IPS DF 4.7 (cell line): ENCODE data around the gene IQSEC3.

Experiments used
- DNase-seq: peaks from one replicate; pipeline ENCODE4 v3.0.0-alpha.2; 2013; ENCODE audit warnings: low spot score; ENCODE audit errors: extremely low read depth

IQSEC3 gene

DNA sequence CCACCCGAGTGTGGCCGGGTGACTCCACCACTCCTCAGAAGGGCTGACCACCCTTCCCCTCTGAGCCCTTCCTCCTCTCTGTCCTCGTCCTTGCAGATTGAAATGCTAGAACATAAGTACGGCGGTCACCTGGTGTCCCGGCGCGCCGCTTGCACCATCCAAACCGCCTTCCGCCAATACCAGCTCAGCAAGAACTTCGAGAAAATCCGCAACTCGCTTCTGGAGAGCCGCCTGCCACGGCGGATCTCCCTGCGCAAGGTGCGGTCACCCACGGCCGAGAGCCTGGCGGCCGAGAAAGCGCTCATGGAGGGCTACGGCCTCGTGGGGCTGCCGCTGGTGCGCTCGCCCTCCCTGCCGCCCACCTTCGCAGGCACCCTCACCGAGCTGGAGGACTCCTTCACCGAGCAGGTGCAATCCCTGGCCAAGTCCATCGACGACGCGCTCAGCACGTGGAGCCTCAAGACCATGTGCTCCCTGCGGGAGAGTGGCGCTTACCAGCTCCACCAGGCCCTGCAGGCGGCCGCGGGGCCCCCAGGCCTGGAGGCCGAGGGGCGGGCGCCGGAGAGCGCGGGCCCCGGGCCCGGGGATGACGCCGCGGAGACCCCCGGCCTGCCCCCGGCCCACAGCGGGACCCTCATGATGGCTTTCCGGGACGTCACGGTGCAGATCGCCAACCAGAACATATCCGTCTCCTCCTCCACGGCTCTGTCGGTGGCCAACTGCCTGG lies 71.8 kb downstream of the IQSEC3 start:
- no peak for DNase-seq

- DNase-seq = no peak
Observed at GRCh38 chr12:138898-139534, 72.4 kb downstream of the IQSEC3 start.

DNA sequence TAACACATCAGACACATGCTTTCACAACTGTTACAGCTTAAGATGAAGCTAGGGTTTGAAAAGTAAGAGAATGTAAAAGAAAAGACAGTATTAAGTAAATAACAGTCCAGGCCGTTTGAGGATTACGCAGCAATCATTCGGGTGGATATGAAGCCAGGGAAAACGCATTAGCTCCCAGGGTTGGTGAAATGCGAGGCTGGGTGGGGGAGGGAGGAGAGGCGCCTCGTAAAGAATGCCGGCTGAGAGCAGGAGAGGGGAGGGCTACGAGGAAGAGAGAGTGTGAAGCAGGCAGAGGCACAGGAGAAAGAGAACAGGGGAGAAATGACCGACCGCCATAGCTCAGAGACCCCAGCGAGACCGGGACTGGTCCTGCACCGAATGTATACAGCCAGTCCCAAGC lies 73.0 kb downstream of the IQSEC3 start:
- DNase-seq = no peak

DNA sequence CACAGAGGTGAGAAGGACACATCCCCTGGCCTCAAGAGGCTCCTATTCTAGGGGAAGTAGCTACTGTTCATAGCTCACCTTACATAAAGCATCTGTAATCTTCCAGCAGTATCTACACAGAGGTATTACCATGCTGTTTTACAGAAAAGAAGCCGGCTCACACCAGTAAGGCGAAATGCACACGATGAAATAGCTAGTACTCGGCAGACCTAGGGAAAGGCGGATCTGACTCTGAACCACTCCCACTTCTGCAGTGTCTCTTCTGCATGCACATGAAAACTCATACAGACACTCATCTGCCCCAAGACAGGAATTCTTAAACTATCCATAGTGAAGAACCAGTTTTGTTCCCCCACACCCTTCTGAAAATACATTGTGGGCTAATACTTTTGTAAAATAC lies 73.6 kb downstream of the IQSEC3 start:
- DNase-seq = no peak

DNA sequence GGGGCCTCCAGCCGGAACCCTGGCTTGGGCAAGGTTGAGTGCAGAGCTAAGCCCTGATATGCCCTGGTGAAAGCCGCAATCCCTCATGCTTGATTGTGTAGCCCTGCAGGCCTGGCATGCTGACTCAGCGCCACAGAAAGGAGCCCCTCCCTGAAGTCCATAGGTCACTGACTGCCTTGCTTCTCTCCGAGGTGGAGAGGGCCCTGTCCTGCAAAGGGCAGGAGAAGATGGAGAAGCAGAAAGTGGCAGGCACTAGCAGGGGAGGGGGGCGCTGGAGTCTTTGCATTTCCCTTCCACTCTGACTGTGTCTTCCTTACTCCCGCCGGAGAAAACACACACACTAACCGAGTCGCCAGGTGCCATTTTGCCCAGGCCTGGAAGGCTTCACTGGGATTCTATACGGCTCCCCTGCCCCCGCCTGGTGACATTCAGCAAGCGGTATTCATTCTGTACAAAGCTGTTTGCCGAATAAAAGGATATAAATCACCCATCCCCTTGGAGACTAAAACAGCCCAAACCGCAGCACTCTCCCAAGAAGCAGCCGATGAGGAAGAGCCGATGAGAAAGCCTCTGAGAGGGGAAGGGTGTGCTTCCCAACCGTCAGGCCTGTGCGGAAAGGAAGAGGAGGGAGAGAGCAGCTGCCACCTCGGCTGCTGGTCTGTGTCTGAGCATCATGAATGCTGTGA lies 77.5 kb downstream of the IQSEC3 start:
- no peak for DNase-seq

GRCh38 chr12:144650-145284 lies 78.2 kb downstream of the IQSEC3 start:
- no peak for DNase-seq

GRCh38 chr12:145369-145960 lies 78.9 kb downstream of the IQSEC3 start:
- no peak for DNase-seq

GRCh38 chr12:147242-147641 lies 80.7 kb downstream of the IQSEC3 start:
- no peak for DNase-seq

DNA sequence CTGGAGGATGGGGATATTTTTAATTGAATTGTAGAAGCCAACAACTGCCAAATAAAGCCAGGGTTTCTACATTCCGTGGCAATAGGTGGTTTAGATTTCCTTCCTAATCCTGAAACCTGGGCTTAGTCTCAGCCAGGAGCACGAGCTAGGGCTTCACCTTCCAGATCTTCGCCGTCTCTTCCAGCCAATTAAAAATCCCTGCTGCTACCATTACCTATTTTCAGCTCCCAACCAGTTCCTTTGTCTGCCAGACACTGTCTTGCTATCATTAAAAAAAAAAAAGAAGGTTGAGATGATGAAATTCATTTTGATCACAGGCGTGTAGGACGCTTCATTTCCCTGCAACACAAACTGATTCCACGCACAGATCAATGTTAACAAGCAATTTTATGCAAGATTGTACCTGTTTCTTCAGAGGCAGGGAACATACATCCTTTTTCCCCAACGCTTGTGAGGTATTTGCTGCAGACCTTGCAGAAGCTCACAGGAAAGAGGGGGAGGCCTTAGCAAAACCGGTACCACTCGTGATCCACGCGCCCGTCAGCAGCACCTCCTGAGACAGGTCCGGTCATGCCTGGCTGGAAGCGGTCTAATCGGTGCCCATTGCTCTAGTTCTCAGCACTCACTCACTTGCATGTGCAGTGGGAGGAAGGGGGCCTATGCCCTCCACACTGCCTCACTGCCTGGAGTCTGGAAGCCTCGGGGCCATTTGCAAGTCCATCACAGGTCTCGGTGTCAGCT lies 82.3 kb downstream of the IQSEC3 start:
- no peak for DNase-seq

DNA sequence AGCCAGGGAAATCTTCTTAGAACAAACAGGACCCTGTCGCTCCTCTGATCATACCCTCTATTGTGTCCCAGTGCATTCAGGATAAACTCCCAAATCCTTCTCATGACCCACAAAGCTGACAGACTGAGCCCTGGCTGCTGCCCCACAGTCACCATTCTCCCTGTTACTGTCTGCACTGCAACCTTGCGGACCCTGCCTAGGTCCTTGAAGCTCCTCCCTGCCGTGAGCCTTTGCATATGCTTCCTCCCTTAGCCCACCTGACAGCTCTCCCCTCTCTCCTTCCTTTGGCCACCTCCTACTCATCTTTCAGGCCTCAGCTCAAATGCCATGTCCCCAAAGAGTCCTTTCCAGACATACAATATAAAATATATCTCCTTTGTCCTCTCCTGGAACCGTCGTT lies 85.0 kb downstream of the IQSEC3 start:
- no peak for DNase-seq

- no peak for DNase-seq
Observed at GRCh38 chr12:152440-152839, 85.9 kb downstream of the IQSEC3 start.

DNA sequence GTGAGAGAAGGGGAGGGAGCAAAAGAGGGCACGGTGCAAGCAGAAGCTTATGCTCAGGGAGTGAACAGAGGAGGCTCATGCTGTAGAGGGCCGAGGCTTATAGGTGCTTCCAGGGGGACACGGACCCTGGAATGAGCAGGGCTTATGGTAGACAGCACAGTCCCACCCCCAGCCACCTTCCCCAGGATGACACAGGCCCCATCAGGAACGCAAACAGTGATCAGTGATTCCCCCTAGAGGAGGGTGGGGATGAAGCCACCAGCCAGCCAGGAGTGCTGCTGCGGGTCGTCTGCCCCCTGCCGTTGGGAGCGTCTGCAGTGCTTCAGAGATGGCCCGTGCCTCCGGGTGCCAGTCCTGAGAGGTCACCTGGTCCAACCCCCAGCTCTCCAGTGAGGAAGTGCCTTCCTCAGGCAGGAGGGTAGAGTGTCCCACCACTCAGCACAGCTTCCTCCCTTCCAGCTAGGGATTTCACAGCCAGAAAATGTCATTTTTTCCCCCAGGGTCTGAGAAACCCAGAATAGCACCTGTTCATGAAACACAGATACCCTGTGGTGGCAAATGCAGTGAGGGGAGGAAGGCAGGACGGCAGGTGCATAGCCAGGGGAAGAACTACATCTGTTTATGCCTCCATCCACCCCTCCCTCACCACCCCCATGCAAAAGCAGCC lies 86.6 kb downstream of the IQSEC3 start:
- DNase-seq = peak; percentile 69

DNA sequence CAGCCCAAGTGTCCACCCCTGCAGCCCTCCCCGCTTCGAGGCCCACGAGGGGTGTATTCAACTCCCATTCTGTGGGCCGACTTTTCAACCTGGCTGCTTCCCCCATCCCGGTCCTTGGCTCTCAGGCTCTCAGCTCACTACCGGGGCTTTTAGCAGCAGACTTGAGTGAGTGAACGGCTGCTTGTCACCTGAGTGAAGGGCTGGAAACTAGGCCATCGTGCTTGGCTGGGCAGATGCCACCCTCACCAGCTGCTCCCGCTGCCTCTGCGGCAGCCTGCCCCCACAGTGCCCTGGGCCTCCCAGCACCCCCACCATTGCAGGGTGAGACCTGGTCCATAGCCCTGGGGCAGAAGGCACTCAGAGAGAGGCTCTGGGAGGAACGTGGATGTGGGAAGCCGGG lies 87.5 kb downstream of the IQSEC3 start:
- no peak for DNase-seq

- DNase-seq = no peak
Observed at GRCh38 chr12:155006-155405, 88.4 kb downstream of the IQSEC3 start.

GRCh38 chr12:155646-156045 lies 89.1 kb downstream of the IQSEC3 start:
- DNase-seq = no peak

- no peak for DNase-seq
Observed at GRCh38 chr12:156945-157344, 90.4 kb downstream of the IQSEC3 start.

- DNase-seq = no peak
Observed at GRCh38 chr12:157644-158043, 91.1 kb downstream of the IQSEC3 start.

GRCh38 chr12:159156-159782 lies 92.7 kb downstream of the IQSEC3 start:
- no peak for DNase-seq

- DNase-seq = no peak
Observed at GRCh38 chr12:160858-161257, 94.3 kb downstream of the IQSEC3 start.

GRCh38 chr12:161823-162222 lies 95.3 kb downstream of the IQSEC3 start:
- DNase-seq = no peak
